ENCODE data around the gene LMNB1. TPM values are rescaled to one million over a fixed set of nuclear protein-coding genes. Genes with fewer than 3 reads are reported as not detected.

Gene LMNB1
- total and polyA plus RNA-seq, 2 of the 13 experiments (the other 11 are each of a cell fraction or from before 2014, with no cell fraction given) = 12.5 to 159 TPM

GRCh38 chr5:126777257-126777974 lies 480 bp downstream of the LMNB1 start (continued):
- peak; percentile 42; the same call in 1 of the 2 replicates for TF ChIP-seq WIZ (CRISPR knock-in tag; IDR thresholded peaks at IDR 0.05)
- TF ChIP-seq ZIK1 (CRISPR knock-in tag; IDR thresholded peaks at IDR 0.05; ENCODE audit: borderline replicate concordance, low read depth) = peak; percentile 89; the same call in 1 of the 2 replicates
- TF ChIP-seq ZNF510 (CRISPR knock-in tag; IDR thresholded peaks at IDR 0.05; ENCODE audit: low read depth) = peak; percentile 17; the same call in 1 of the 2 replicates
- TF ChIP-seq HMGXB4 (CRISPR knock-in tag; IDR thresholded peaks at IDR 0.05; ENCODE audit: borderline replicate concordance in 1 of 2, low read depth in 1 of 2) = peak; percentile 41 to 55; a peak in 3 of 4 replicates
- TF ChIP-seq JARID2 (CRISPR knock-in tag; IDR thresholded peaks at IDR 0.05; ENCODE audit: insufficient replicate concordance) = no peak
- no peak for TF ChIP-seq ZNF296 (CRISPR knock-in tag; conservative IDR thresholded peaks at IDR 0.05)
- peak; percentile 27 for TF ChIP-seq ASH2L (IDR thresholded peaks at IDR 0.05; ENCODE audit: insufficient read length, low read depth, low read length)
- TF ChIP-seq PTBP1 (IDR thresholded peaks at IDR 0.05; ENCODE audit: low read depth, low read length, poor library complexity, severe bottlenecking) = no peak
- no peak for TF ChIP-seq ZNF3 (CRISPR knock-in tag; IDR thresholded peaks at IDR 0.05)
- TF ChIP-seq ZNF451 (CRISPR knock-in tag; IDR thresholded peaks at IDR 0.05) = peak; percentile 55; the same call in 1 of the 2 replicates
- 0 out of 2 replicates have a peak, but pooled peaks have one; percentile 37 for TF ChIP-seq ZNF740 (CRISPR knock-in tag; IDR thresholded peaks at IDR 0.05)
- no peak for TF ChIP-seq MIER2 (CRISPR knock-in tag; IDR thresholded peaks at IDR 0.05)
- no peak for TF ChIP-seq THAP7 (CRISPR knock-in tag; IDR thresholded peaks at IDR 0.05)
- no peak for TF ChIP-seq AHDC1 (CRISPR knock-in tag; IDR thresholded peaks at IDR 0.05; ENCODE audit: borderline replicate concordance)
- TF ChIP-seq CSRNP2 (CRISPR knock-in tag; conservative IDR thresholded peaks at IDR 0.05; ENCODE audit: low read depth) = no peak
- TF ChIP-seq LBX2 (CRISPR knock-in tag; IDR thresholded peaks at IDR 0.05; ENCODE audit: borderline replicate concordance) = no peak
- TF ChIP-seq ZNF556 (CRISPR knock-in tag; IDR thresholded peaks at IDR 0.05; ENCODE audit: borderline replicate concordance) = peak; percentile 72; the same call in 1 of the 2 replicates
